Activated CD8-positive, alpha-beta memory T cell treated with anti-CD3 and anti-CD28 coated beads, Interleukin-2, amount 10 ng/mL, durations not matched to agents 7 days and 5 days (primary cell): Measurements from ENCODE around the gene DOCK6. TPM values are rescaled to one million over a fixed set of nuclear protein-coding genes. Genes with fewer than 3 reads are reported as not detected.
"Not testable (repeated sequence)": the region's sequence is repeated elsewhere in the genome, so short reads cannot be mapped to it uniquely, and the experiment has no call there.

Experiments
- ATAC-seq: fragments of 150-1000 bp; cut with Tn5 transposase; one replicate; pipeline ENCODE4 v1.10.0; 2021; ENCODE audit warnings: moderate library complexity
- CTCF ChIA-PET: fragments of 350-600 bp; sonication (Branson Sonifier 250); formaldehyde crosslinking; loops from one replicate; lab custom pipeline; 2021; ENCODE audit warnings: antibody characterized with exemption; lab: Charles Lee
- DNase-seq: peaks from one replicate; pipeline ENCODE4 v3.0.0-alpha.2; 2020
- H3K27ac Mint-ChIP-seq: one replicate; pipeline ENCODE4 v1.8.0; 2021; ENCODE audit warnings: mild to moderate bottlenecking, mixed read lengths
- H3K27me3 Mint-ChIP-seq: one replicate; pipeline ENCODE4 v1.8.0; 2021; ENCODE audit warnings: mixed read lengths
- H3K36me3 Mint-ChIP-seq: one replicate; pipeline ENCODE4 v1.8.0; 2021; ENCODE audit warnings: mild to moderate bottlenecking, mixed read lengths
- H3K4me1 Mint-ChIP-seq: one replicate; pipeline ENCODE4 v1.8.0; 2021; ENCODE audit warnings: mixed read lengths
- H3K4me3 Mint-ChIP-seq: one replicate; pipeline ENCODE4 v1.8.0; 2021; ENCODE audit warnings: mild to moderate bottlenecking, moderate library complexity, mixed read lengths
- H3K9me3 Mint-ChIP-seq: one replicate; pipeline ENCODE4 v1.8.0; 2022; ENCODE audit warnings: low read depth, mixed read lengths
- total RNA-seq, 2 experiments: library from RNA; stranded (reverse); gene quantifications; one replicate each; pipeline ENCODE4 v1.2.3, GENCODE V29; 2021

The DOCK6 gene
- total RNA-seq, 2 experiments from 2014 or later, result 0.58 to 0.70 TPM

GRCh38 chr19:11194173-11194572, 68.2 kb downstream of the DOCK6 start:
- DNase-seq (no peak), ATAC-seq (no peak)
- Mint-ChIP-seq H3K9me3 (no peaks in the 10 kb centered on the region), H3K4me1 (peaks cover 9% of the 10 kb centered on the region), H3K27ac (no peak overlapping the region), H3K4me3 (no peak overlapping the region), H3K36me3 (no peaks in the 10 kb centered on the region), H3K27me3 (peaks cover 14% of the 10 kb centered on the region)
- CTCF ChIA-PET, result no interaction called here

GRCh38 chr19:11192957-11193939, 69.1 kb downstream of the DOCK6 start:
- no peak overlapping the region for H3K27ac Mint-ChIP-seq
- CTCF ChIA-PET, result no interaction called here
- no peaks in the 10 kb centered on the region for H3K9me3 Mint-ChIP-seq
- no peak overlapping the region for H3K4me3 Mint-ChIP-seq
- no peak for ATAC-seq
- peaks cover 9% of the 10 kb centered on the region for H3K4me1 Mint-ChIP-seq
- H3K36me3 Mint-ChIP-seq, result no peaks in the 10 kb centered on the region
- no peak for DNase-seq
- peaks cover 14% of the 10 kb centered on the region for H3K27me3 Mint-ChIP-seq

GRCh38 chr19:11191934-11192333, 70.4 kb downstream of the DOCK6 start:
- Mint-ChIP-seq H3K36me3 (no peaks in the 10 kb centered on the region), H3K9me3 (no peaks in the 10 kb centered on the region)
- ATAC-seq, result no peak

GRCh38 chr19:11191273-11191755, 71.0 kb downstream of the DOCK6 start:
- Mint-ChIP-seq H3K9me3 (no peaks in the 10 kb centered on the region), H3K36me3 (no peaks in the 10 kb centered on the region), H3K4me1 (peaks cover 4% of the 10 kb centered on the region), H3K27me3 (peaks cover 10% of the 10 kb centered on the region), H3K4me3 (no peak overlapping the region), H3K27ac (no peak overlapping the region)
- no peak for ATAC-seq
- CTCF ChIA-PET, result interaction anchor here (0.6 to 1.2 kb wide), 2 partner anchors 42 to 156 kb away, joined by 3 read pairs; no protein-coding TSS in a partner anchor
- no peak for DNase-seq

More at GRCh38 chr19:11191934-11192333, 70.4 kb downstream of the DOCK6 start:
- Mint-ChIP-seq H3K4me3 (no peak overlapping the region), H3K4me1 (peaks cover 5% of the 10 kb centered on the region), H3K27ac (no peak overlapping the region), H3K27me3 (peaks cover 11% of the 10 kb centered on the region)
- CTCF ChIA-PET, result interaction anchor here (0.6 to 0.8 kb wide), 2 partner anchors 42 to 345 kb away, joined by 3 read pairs; no protein-coding TSS in a partner anchor
- no peak for DNase-seq

GRCh38 chr19:11190501-11190900, 71.8 kb downstream of the DOCK6 start:
- Mint-ChIP-seq H3K27ac (no peak overlapping the region), H3K27me3 (peaks cover 5% of the 10 kb centered on the region), H3K4me1 (peaks cover 2% of the 10 kb centered on the region), H3K4me3 (no peak overlapping the region), H3K36me3 (no peaks in the 10 kb centered on the region), H3K9me3 (no peaks in the 10 kb centered on the region)
- CTCF ChIA-PET, result interaction anchor here (1.2 kb wide), 1 partner anchor 155 kb away, joined by 3 read pairs; no protein-coding TSS in a partner anchor
- ATAC-seq, result no peak
- DNase-seq, result no peak

- DNase-seq (no peak), ATAC-seq (no peak)
- H3K27ac Mint-ChIP-seq, result no peak overlapping the region
- CTCF ChIA-PET, result no interaction called here
- H3K4me3 Mint-ChIP-seq, result no peak overlapping the region
- no peaks in the 10 kb centered on the region for H3K9me3 Mint-ChIP-seq
- H3K27me3 Mint-ChIP-seq, result peaks cover 6% of the 10 kb centered on the region
- H3K36me3 Mint-ChIP-seq, result no peaks in the 10 kb centered on the region
- H3K4me1 Mint-ChIP-seq, result no peaks in the 10 kb centered on the region
These were observed 74.9 kb downstream of the DOCK6 start for GRCh38 chr19:11187441-11187840.

GRCh38 chr19:11182994-11183393, 79.3 kb downstream of the DOCK6 start:
- no peak for ATAC-seq
- H3K4me1 Mint-ChIP-seq, result peaks cover 7% of the 10 kb centered on the region
- no peak overlapping the region for H3K4me3 Mint-ChIP-seq
- no peaks in the 10 kb centered on the region for H3K36me3 Mint-ChIP-seq
- no peak for DNase-seq
- H3K27me3 Mint-ChIP-seq, result peaks cover 6% of the 10 kb centered on the region
- H3K27ac Mint-ChIP-seq, result no peak overlapping the region
- no peaks in the 10 kb centered on the region for H3K9me3 Mint-ChIP-seq
- CTCF ChIA-PET, result interaction anchor here (0.7 to 1.5 kb wide), 2 partner anchors 57 to 241 kb away, joined by 3 to 4 read pairs; no protein-coding TSS in a partner anchor

- Mint-ChIP-seq H3K4me3 (no peak overlapping the region), H3K9me3 (no peaks in the 10 kb centered on the region), H3K4me1 (peaks cover 7% of the 10 kb centered on the region), H3K36me3 (no peaks in the 10 kb centered on the region), H3K27ac (no peak overlapping the region), H3K27me3 (peaks cover 3% of the 10 kb centered on the region)
- CTCF ChIA-PET, result no interaction called here
- no peak for ATAC-seq
- no peak for DNase-seq
These were observed 80.8 kb downstream of the DOCK6 start for GRCh38 chr19:11181488-11181887.

GRCh38 chr19:11180975-11181374, 81.3 kb downstream of the DOCK6 start:
- not testable (repeated sequence) for H3K4me3 Mint-ChIP-seq, H3K4me1 Mint-ChIP-seq, H3K27me3 Mint-ChIP-seq, H3K36me3 Mint-ChIP-seq, H3K9me3 Mint-ChIP-seq, DNase-seq, H3K27ac Mint-ChIP-seq, ATAC-seq
- CTCF ChIA-PET, result interaction anchor here (0.6 to 1.2 kb wide), 2 partner anchors 17 to 355 kb away, joined by 3 read pairs; no protein-coding TSS in a partner anchor

- Mint-ChIP-seq H3K27me3 (peaks cover 3% of the 10 kb centered on the region), H3K4me1 (peaks cover 7% of the 10 kb centered on the region), H3K36me3 (no peaks in the 10 kb centered on the region), H3K27ac (no peak overlapping the region), H3K4me3 (no peak overlapping the region), H3K9me3 (no peaks in the 10 kb centered on the region)
- ATAC-seq, result no peak
- no peak for DNase-seq
- CTCF ChIA-PET, result interaction anchor here (1.2 kb wide), 1 partner anchor 16 kb away, joined by 3 read pairs; no protein-coding TSS in a partner anchor
These were observed 82.0 kb downstream of the DOCK6 start for GRCh38 chr19:11180346-11180745.

- DNase-seq (no peak), ATAC-seq (no peak)
- CTCF ChIA-PET, result interaction anchor here (1.2 kb wide), 1 partner anchor 15 kb away, joined by 3 read pairs; no protein-coding TSS in a partner anchor
- peaks cover 7% of the 10 kb centered on the region for H3K4me1 Mint-ChIP-seq
- H3K36me3 Mint-ChIP-seq, result no peaks in the 10 kb centered on the region
- H3K4me3 Mint-ChIP-seq, result no peak overlapping the region
- peaks cover 3% of the 10 kb centered on the region for H3K27me3 Mint-ChIP-seq
- H3K9me3 Mint-ChIP-seq, result no peaks in the 10 kb centered on the region
- no peak overlapping the region for H3K27ac Mint-ChIP-seq
These were observed 82.5 kb downstream of the DOCK6 start for GRCh38 chr19:11179716-11180297.

- H3K9me3 Mint-ChIP-seq, CTCF ChIA-PET, H3K4me1 Mint-ChIP-seq, DNase-seq, H3K27me3 Mint-ChIP-seq, H3K36me3 Mint-ChIP-seq, H3K4me3 Mint-ChIP-seq, ATAC-seq, H3K27ac Mint-ChIP-seq: not testable (repeated sequence)
These were observed 83.2 kb downstream of the DOCK6 start for GRCh38 chr19:11179145-11179465.

- ATAC-seq, result no peak
- no peak overlapping the region for H3K27ac Mint-ChIP-seq
These were observed 84.7 kb downstream of the DOCK6 start for GRCh38 chr19:11177592-11177991.

More at GRCh38 chr19:11177592-11177991, 84.7 kb downstream of the DOCK6 start:
- DNase-seq, result no peak
- no peaks in the 10 kb centered on the region for H3K9me3 Mint-ChIP-seq
- peaks cover 7% of the 10 kb centered on the region for H3K4me1 Mint-ChIP-seq
- no peaks in the 10 kb centered on the region for H3K36me3 Mint-ChIP-seq
- no peaks in the 10 kb centered on the region for H3K27me3 Mint-ChIP-seq
- CTCF ChIA-PET, result interaction anchor here (1.2 to 1.3 kb wide), 2 partner anchors 52 to 241 kb away, joined by 3 to 4 read pairs; no protein-coding TSS in a partner anchor
- no peak overlapping the region for H3K4me3 Mint-ChIP-seq
